HuH-7 (cell line): ENCODE results near the gene IMMP2L.
"Not testable (repeated sequence)": the region's sequence is repeated elsewhere in the genome, so short reads cannot be mapped to it uniquely, and the experiment has no call there.

Experiments
- DNase-seq: peaks from one replicate; pipeline ENCODE4 v3.0.0; 2011; ENCODE audit warnings: low spot score

IMMP2L gene

DNA sequence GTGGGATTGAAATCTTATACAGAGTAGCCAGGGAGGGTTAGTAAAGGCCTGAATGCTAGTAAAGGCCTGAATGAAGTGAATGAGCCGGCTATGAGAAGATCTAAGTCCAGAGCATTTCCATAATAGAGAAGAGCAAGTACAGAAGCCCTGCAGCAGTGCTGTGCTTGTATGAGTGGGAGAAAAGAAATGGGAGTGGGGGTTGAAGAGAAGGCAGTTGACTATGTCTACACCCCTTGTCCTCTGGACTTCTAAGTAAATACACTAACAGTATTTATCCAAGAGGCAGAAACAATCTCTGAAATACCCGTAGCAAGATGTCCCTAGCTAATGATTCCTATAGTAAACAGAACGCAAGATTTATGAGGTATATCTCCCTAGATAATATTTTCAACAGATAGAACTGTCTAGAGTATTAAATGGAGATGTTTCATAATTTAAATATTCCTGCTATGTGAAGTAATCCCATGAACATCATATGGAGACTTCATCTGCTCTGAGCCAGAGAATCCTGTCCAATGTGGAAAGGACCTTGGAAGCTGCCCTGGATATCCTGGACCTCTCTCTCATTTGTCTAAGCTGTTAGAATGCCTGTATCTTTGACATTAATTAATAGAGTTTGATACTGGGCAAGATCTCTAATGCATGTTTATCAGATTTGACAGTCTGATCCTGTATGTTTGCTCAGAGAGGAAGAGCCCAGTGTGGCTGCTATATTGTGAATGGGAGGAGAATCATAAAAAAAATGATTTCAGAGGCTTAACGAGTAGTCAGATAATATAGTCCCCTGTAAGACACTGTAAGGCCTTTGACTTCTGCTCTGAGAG lies 299.8 kb downstream of the IMMP2L start:
- DNase-seq: peak; percentile 5

DNA sequence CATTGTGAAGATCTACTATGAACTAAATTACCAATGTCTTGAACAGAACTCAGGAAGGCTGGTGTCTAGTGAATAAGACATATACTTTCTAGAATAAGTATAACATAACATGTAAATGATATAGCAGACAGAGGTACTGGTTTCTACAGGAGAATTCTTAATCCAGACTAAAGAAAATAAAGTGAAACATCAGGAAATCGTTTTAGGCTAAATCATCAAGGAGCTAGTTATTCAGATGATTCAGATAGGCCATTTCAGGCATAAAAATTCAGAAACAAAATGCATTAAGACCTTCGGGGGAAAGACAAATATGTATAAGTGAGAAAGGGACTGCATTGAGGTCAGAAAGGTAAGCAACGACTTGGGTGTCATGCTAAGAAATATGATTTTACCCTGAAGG lies 300.8 kb downstream of the IMMP2L start:
- no peak for DNase-seq

DNA sequence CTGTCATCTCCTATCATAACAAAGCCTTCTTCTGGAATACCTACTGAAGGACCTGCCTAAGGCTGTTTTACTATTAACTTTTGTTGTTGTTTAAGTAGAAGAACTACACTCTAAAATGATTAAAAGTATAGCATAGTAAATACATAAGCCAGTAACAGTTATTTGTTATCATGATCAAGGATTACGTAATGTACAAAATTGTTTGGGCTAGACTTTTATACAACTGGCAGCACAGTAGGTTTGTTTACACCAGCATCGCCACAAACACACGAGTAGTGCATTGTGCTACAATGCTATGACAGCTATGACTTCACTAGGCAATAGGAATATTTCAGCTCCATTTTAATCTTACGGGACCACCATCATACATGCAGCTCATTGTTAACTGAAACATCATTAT lies 302.3 kb downstream of the IMMP2L start:
- DNase-seq: no peak

GRCh38 chr7:111256391-111256790 lies 305.9 kb downstream of the IMMP2L start:
- no peak for DNase-seq

- no peak for DNase-seq
Measured at GRCh38 chr7:111255576-111255975, 306.7 kb downstream of the IMMP2L start.

- DNase-seq: not testable (repeated sequence)
Measured at GRCh38 chr7:111251365-111251764, 310.9 kb downstream of the IMMP2L start.

DNA sequence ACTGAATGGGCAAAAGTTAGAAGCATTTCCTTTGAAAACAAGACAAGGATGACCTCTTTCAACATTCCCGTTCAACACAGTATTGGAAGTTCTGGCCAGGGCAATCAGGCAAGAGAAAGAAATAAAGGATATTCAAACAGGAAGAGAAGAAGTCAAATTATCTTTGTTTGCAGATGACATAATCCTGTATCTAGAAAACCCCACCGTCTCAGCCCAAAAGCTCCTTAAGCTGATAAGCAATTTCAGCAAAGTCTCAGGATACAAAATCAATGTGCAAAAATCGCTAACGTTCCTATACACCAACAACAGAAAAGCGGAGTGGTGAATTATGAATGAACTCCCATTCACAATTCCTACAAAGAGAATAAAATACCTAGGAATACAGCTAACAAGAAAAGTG lies 312.5 kb downstream of the IMMP2L start:
- not testable (repeated sequence) for DNase-seq

- DNase-seq: no peak
Measured at GRCh38 chr7:111242141-111242755, 320.0 kb downstream of the IMMP2L start.

GRCh38 chr7:111240371-111240770 lies 321.9 kb downstream of the IMMP2L start:
- DNase-seq: no peak

- DNase-seq: no peak
Measured at GRCh38 chr7:111239437-111239836, 322.9 kb downstream of the IMMP2L start.

DNA sequence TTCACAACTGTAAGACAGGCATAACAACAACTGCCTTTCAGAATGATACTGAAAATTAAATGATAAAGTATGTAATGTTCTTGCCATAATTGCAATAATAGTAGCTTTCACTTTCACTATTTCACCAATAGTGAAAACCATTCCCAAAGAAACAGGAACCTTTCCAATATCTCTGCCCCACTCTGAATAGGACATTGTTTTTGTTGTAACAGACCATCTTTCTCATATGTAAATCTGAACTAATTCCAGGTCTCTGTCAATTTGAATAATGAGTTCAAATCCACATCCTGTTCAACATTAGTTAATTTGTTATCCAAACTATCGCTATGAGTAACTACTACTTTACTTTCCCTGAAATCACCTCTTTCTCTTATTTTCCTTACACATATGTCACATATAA lies 323.4 kb downstream of the IMMP2L start:
- DNase-seq: no peak

DNA sequence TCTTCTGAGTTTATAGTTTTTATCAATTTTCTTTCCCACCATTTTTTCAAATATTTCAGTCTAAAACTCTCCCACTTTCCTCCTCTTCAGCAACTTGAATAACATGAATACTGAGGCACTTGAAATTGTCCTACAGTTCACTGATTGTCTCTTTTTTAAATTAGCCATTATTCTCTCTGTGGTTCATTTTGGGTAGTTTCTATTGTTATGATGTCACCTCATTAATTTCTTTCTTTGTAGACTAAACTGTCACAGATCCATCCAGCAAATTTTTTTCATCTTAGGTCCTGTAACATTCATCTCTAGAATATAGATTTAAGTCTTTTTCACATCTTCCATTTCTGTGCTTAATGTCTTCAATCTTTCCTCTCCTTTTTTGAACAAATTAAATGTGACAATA lies 326.6 kb downstream of the IMMP2L start:
- no peak for DNase-seq

DNA sequence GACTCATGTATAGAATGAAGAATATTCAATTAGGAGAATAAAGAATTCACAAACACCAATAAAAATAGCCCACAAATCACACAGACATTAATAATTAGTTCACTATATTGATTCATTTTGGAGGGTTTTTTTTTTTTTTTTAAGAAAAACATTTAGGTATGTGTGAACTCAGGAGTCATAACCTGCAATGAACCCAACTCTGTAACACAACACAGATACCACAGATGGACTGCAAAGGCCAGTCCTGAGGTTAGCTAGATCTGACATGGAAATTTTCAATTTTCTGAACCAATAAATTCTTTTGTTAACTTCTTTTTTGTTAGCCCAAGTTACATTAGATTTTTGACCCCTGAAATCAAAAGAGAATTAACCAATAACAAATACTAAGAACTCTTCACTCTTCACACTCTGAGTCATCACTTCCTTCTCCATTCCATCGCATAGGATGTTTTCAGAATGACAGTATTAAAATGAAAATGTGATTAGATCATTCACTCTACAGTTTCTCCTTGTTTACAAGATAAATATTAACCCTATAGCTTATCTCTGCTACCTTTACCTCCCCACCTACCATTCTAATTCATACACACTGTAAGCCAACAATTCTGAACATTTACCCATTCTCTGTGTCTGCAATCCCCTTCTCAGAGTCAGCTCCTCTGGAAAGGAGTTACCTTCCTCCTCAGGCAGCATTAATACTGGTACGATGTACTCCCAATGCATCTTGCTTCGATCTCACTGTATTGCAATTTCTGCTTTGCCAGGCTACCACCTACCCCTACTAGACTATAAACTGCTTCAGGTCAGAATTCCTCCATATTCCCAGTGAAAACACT lies 329.8 kb downstream of the IMMP2L start:
- DNase-seq: no peak

- DNase-seq: no peak
Measured at GRCh38 chr7:111229916-111230315, 332.4 kb downstream of the IMMP2L start.

DNA sequence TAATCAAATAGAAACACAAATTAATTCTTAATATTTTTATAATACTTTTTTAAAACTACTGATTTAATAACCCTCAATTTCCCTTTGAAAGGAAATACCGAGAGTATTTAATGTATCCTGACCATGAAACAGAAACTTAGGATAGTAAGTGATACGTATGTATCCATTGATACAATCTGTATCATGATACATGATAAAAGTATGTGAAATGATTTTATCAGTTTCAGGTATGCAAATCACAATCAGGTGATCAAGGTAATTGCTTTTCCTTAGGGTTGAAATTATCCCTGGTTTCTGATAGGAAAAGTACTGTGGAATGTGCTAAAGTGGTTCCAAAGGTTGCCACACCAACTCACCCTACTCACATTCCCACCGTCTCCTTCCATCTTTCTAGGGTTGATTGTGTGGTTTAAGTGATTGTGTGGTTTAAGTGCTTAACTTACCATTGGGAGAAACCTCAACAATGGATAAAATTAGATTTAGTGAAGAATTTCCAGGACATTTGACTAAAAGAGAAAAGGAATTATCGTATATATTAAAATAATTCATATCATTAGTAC lies 333.0 kb downstream of the IMMP2L start:
- DNase-seq: no peak

DNA sequence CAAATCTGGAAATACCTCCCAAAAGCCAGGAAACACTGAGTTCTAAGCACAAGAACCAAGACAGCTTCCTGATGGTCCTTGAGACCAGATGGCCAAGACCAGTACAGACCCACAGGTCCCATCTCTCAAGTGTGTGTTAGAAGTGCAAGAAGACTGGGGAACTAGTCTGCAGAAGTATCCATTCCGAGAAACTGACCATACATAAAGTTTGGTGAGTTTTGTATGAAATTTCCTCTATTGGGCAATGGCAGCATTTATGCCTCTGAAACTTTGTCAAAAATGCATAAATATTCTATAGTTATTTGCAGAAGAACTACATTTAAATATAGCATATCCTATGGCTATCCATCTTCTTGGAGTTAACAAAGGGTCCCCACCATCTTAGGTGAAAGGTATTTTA lies 333.9 kb downstream of the IMMP2L start:
- no peak for DNase-seq

- no peak for DNase-seq
Measured at GRCh38 chr7:111226800-111227199, 335.5 kb downstream of the IMMP2L start.

GRCh38 chr7:111224354-111225231 lies 337.7 kb downstream of the IMMP2L start:
- DNase-seq: no peak

- DNase-seq: no peak
Measured at GRCh38 chr7:111223802-111224253, 338.5 kb downstream of the IMMP2L start.

DNA sequence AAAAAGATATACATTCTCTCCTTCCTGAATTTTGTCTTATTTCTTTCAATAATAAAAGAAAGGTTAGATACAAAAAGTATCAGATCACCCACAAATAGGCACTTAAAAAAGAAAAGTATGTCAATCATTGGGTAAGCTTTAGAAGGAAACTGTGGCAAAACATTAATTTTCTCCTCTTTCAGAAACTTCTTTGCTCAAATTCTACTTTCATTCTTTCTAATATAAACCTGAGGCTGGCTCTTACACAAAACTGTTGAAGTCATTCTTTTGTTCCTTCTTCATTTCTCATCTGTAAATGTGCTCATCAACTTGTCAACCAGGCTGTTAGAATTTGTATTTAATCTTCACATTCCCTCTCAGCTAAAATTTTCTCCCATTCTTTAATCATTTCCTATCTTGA lies 346.7 kb downstream of the IMMP2L start:
- DNase-seq: no peak

GRCh38 chr7:111212857-111213523 lies 349.3 kb downstream of the IMMP2L start:
- no peak for DNase-seq
